ENCODE data around the gene NLGN1. TPM values are rescaled to one million over a fixed set of nuclear protein-coding genes. Genes with fewer than 3 reads are reported as not detected.

NLGN1 gene
- total RNA-seq, 2 donors from 2014 or later: 1.3 to 2.4 TPM

GRCh38 chr3:173709026-173709425 is 311.5 kb downstream of the NLGN1 start:
- TF ChIP-seq CTCF (IDR thresholded peaks at IDR 0.05): no peak
- Histone ChIP-seq H3K36me3 (no peaks in the 10 kb centered on the region), H3K9me3 (no peaks in the 10 kb centered on the region), H3K27me3 (no peaks in the 10 kb centered on the region), H3K27ac (no peak overlapping the region), H3K4me1 (no peaks in the 10 kb centered on the region), H3K4me3 (no peak overlapping the region)
- no peak for DNase-seq (ENCODE audit: low spot score)

DNA sequence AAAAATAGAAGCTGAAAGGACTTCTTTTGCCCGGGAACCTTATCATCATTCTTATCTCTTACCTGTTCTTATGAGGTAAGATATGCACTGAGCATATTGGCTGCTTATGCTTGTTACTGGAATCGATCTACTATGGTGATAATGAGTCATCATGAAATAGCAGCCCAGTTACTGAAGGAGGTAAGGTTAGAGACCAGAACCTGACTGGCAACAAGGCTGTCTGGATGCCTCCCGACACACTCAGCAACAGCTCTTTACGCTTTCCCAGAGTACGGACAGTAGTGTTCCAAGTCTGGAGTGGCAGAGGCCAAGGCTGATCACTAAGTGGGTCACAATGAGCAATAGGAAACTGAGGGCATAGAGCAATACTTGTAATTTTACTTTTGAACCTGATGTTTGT is 314.1 kb downstream of the NLGN1 start:
- H3K4me1 ChIP-seq: no peaks in the 10 kb centered on the region
- no peaks in the 10 kb centered on the region for H3K9me3 ChIP-seq
- H3K27me3 ChIP-seq: no peaks in the 10 kb centered on the region
- no peak for TF ChIP-seq CTCF (IDR thresholded peaks at IDR 0.05)
- no peak for DNase-seq (ENCODE audit: low spot score)
- no peak overlapping the region for H3K4me3 ChIP-seq
- H3K27ac ChIP-seq: no peak overlapping the region
- no peaks in the 10 kb centered on the region for H3K36me3 ChIP-seq

DNA sequence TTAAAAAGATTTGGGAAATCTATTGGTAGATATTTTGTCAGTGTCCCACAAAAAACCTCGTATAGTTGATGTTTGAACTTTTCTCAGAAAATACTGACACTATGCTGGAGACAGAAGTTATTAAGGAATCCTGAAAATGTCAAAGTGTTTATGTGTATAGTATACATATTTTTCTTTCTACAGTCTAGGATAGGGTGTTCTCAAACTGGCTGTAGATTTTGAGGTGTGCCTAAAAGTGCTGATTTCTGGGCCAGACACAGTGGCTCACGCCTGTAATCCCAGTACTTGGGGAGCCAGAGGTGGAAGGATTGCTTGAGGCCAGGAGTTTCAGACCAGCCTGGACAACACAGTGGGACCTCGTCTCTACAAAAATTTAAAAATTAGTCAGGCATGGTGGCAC is 322.0 kb downstream of the NLGN1 start:
- Histone ChIP-seq H3K4me3 (no peak overlapping the region), H3K27ac (no peak overlapping the region), H3K36me3 (no peaks in the 10 kb centered on the region), H3K4me1 (no peaks in the 10 kb centered on the region), H3K9me3 (no peaks in the 10 kb centered on the region), H3K27me3 (no peaks in the 10 kb centered on the region)
- TF ChIP-seq CTCF (IDR thresholded peaks at IDR 0.05): no peak
- DNase-seq (ENCODE audit: low spot score): no peak

DNA sequence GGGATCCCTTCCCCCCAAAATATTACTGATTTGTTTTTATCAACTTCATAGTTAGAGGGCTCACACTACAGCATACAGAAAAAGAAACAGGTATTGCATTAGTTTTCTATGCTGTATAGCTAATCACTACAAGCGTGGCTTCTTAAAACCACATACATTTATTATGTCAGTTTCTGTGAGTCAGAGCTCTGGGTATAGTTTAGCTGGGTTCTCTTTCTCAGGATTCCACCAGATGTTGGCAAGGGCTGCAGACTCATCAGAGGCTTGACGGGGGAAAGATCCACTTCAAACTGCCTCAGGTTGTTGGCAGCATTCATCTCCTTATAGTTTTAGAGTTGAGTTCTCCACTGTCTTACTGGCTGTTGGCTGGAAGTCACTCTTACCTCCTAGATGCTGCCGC is 328.0 kb downstream of the NLGN1 start:
- no peak overlapping the region for H3K27ac ChIP-seq
- no peak for DNase-seq (ENCODE audit: low spot score)
- H3K9me3 ChIP-seq: no peaks in the 10 kb centered on the region
- no peak for TF ChIP-seq CTCF (IDR thresholded peaks at IDR 0.05)
- no peaks in the 10 kb centered on the region for H3K4me1 ChIP-seq
- no peak overlapping the region for H3K4me3 ChIP-seq
- H3K36me3 ChIP-seq: no peaks in the 10 kb centered on the region
- no peaks in the 10 kb centered on the region for H3K27me3 ChIP-seq

DNA sequence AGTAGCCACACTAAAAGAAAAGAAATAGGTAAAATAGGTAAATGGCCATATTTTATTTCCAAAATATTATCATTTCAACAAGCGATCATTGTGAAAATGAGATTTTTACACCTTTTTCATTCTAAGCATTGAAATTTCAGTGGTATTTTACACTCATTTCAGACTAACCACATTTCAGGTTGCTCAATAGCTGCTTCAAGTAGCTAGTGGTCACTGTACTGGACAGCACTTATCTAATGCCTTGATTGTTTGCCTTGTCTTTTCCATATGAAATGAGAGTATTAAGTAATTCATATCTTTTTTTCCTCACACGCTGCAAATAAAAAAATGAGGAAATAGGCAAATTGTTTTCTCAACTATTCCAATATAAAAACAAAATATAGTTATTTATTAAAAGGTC is 332.8 kb downstream of the NLGN1 start:
- Histone ChIP-seq H3K4me3 (no peak overlapping the region), H3K9me3 (no peaks in the 10 kb centered on the region), H3K27ac (no peak overlapping the region), H3K36me3 (no peaks in the 10 kb centered on the region), H3K4me1 (no peaks in the 10 kb centered on the region), H3K27me3 (no peaks in the 10 kb centered on the region)
- no peak for DNase-seq (ENCODE audit: low spot score)
- no peak for TF ChIP-seq CTCF (IDR thresholded peaks at IDR 0.05)

DNA sequence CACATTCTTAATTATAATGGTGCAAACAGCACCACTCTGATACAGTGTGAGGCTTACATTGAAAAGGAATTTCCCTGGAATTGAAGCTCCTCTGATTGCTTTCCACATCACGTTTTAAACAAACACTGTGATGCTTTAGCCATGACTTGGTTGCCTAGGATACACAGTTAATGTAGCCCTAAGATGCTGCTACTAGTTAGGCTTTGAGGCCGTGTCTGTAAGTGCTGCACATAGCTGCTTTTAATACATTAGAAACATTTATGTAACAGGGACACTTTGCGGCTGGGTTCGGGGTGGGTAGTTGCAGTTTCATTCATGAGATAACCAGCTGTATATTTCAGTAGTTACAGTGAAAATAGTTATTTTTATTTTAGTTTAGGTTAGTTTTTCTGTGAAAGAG is 334.7 kb downstream of the NLGN1 start:
- no peaks in the 10 kb centered on the region for H3K27me3 ChIP-seq
- DNase-seq (ENCODE audit: low spot score): no peak
- TF ChIP-seq CTCF (IDR thresholded peaks at IDR 0.05): no peak

More for the DNA sequence above, 334.7 kb downstream of the NLGN1 start:
- Histone ChIP-seq H3K27ac (no peak overlapping the region), H3K36me3 (no peaks in the 10 kb centered on the region), H3K4me3 (no peak overlapping the region), H3K4me1 (no peaks in the 10 kb centered on the region), H3K9me3 (no peaks in the 10 kb centered on the region)
